GM20000 (cell line): Measurements from ENCODE around the gene RREB1.

Experiments
- DNase-seq: peaks from one replicate; pipeline ENCODE4 v3.0.0; 2012; ENCODE audit warnings: low spot score
- CTCF ChIP-seq: IDR thresholded peaks from 2 replicates; pipeline ENCODE4 v1.5.1; 2012; ENCODE audit warnings: mild to moderate bottlenecking, control low read depth; ENCODE audit errors: extremely low read depth, missing control alignments

The RREB1 gene

GRCh38 chr6:7198833-7199800 lies 91.4 kb downstream of the RREB1 start:
- no peak for TF ChIP-seq CTCF
- DNase-seq = no peak

- TF ChIP-seq CTCF = no peak
- DNase-seq = no peak
Observed at GRCh38 chr6:7200598-7201443, 93.1 kb downstream of the RREB1 start.

- DNase-seq = no peak
Observed at GRCh38 chr6:7201444-7201731, 93.6 kb downstream of the RREB1 start.

GRCh38 chr6:7201732-7202541 lies 94.2 kb downstream of the RREB1 start:
- DNase-seq = peak; percentile 81
- no peak for TF ChIP-seq CTCF

More at GRCh38 chr6:7201444-7201731, 93.6 kb downstream of the RREB1 start:
- no peak for TF ChIP-seq CTCF

GRCh38 chr6:7202950-7203349 lies 95.2 kb downstream of the RREB1 start:
- no peak for TF ChIP-seq CTCF
- no peak for DNase-seq

GRCh38 chr6:7203939-7204338 lies 96.2 kb downstream of the RREB1 start:
- TF ChIP-seq CTCF = no peak
- no peak for DNase-seq
